ENCODE results near the gene KRT33B. TPM values are rescaled to one million over a fixed set of nuclear protein-coding genes. Genes with fewer than 3 reads are reported as not detected.
"Not testable (repeated sequence)": the region's sequence is repeated elsewhere in the genome, so short reads cannot be mapped to it uniquely, and the experiment has no call there.

The KRT33B gene
- total and polyA plus RNA-seq, 7 donors = not detected

GRCh38 chr17:41396340-41396739, 26.7 kb upstream of the KRT33B start:
- Histone ChIP-seq H3K4me3 (no peak overlapping the region), H3K36me3 (no peaks in the 10 kb centered on the region), H3K27me3 (peaks cover 0 to 4% (median 0%) of the 10 kb centered on the region in 3 donors), H3K9me3 (no peaks in the 10 kb centered on the region), H3K4me1 (no peaks in the 10 kb centered on the region), H3K27ac (no peak overlapping the region)
- DNase-seq = no peak
- 88 to 94% methylated on average over 7 of the region's 7 CpGs for WGBS, 2 donors
- TF ChIP-seq CTCF (IDR thresholded peaks at IDR 0.05) = no peak
- no peak for TF ChIP-seq POLR2AphosphoS5 (IDR thresholded peaks at IDR 0.05)
- no peak for TF ChIP-seq POLR2A (IDR thresholded peaks at IDR 0.05)
- no peak for TF ChIP-seq EP300 (IDR thresholded peaks at IDR 0.05)
- intact Hi-C loops (cut with DNase I) = no loop called here

- 88 to 92% methylated on average over 1 of the region's 1 CpG for WGBS, 2 donors
- no peak overlapping the region for H3K4me3 ChIP-seq
- intact Hi-C loops (cut with DNase I) = no loop called here
These were observed 26.0 kb upstream of the KRT33B start for GRCh38 chr17:41395611-41396010.

DNA sequence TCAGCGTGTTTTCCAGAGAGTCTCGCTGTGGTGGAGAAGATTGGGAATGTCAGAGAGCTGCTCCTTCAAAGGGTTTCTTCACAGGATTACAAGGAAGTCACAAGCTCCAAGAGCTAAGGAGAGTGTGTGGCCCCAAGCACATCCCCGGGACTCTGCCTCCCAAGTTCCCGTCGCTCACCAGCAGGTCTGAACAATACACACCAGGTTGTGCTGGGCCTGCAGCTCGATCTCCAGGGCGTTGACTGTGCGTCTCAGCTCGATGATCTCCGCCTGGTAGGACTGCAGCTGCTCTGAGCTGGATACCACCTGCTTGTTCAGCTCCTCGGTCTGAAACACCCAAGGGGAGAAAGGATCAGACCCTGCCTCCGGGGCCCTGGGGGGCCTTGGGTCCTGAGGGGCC, 25.4 kb upstream of the KRT33B start:
- H3K4me3 ChIP-seq; H3K27me3 ChIP-seq; H3K27ac ChIP-seq; H3K4me1 ChIP-seq; DNase-seq; H3K36me3 ChIP-seq; H3K9me3 ChIP-seq; intact Hi-C loops (cut with DNase I): not testable (repeated sequence)
- WGBS, 2 donors = 87 to 88% methylated on average over 12 of the region's 12 CpGs

More at GRCh38 chr17:41395611-41396010, 26.0 kb upstream of the KRT33B start:
- no peak for DNase-seq
- no peaks in the 10 kb centered on the region for H3K36me3 ChIP-seq
- no peak for TF ChIP-seq POLR2AphosphoS5 (IDR thresholded peaks at IDR 0.05)
- TF ChIP-seq EP300 (IDR thresholded peaks at IDR 0.05) = no peak
- TF ChIP-seq POLR2A (IDR thresholded peaks at IDR 0.05) = no peak
- TF ChIP-seq CTCF (IDR thresholded peaks at IDR 0.05) = no peak
- H3K4me1 ChIP-seq = no peaks in the 10 kb centered on the region
- peaks cover 0 to 4% (median 0%) of the 10 kb centered on the region in 3 donors for H3K27me3 ChIP-seq
- H3K27ac ChIP-seq = no peak overlapping the region
- no peaks in the 10 kb centered on the region for H3K9me3 ChIP-seq

- no peaks in the 10 kb centered on the region for H3K4me1 ChIP-seq
- no peak for DNase-seq
- no peak for TF ChIP-seq CTCF (IDR thresholded peaks at IDR 0.05)
- no peak for TF ChIP-seq EP300 (IDR thresholded peaks at IDR 0.05)
- TF ChIP-seq POLR2AphosphoS5 (IDR thresholded peaks at IDR 0.05) = no peak
- TF ChIP-seq POLR2A (IDR thresholded peaks at IDR 0.05) = no peak
- no peaks in the 10 kb centered on the region for H3K9me3 ChIP-seq
- peaks cover 0 to 4% (median 0%) of the 10 kb centered on the region in 3 donors for H3K27me3 ChIP-seq
- H3K4me3 ChIP-seq = no peak overlapping the region
- 88 to 91% methylated on average over 10 of the region's 10 CpGs for WGBS, 2 donors
- intact Hi-C loops (cut with DNase I) = no loop called here
- no peak overlapping the region for H3K27ac ChIP-seq
- no peaks in the 10 kb centered on the region for H3K36me3 ChIP-seq
These were observed 24.8 kb upstream of the KRT33B start for GRCh38 chr17:41394254-41394996.

GRCh38 chr17:41393826-41394225, 24.2 kb upstream of the KRT33B start:
- no peaks in the 10 kb centered on the region for H3K36me3 ChIP-seq
- no peak for DNase-seq
- intact Hi-C loops (cut with DNase I) = no loop called here
- WGBS, 2 donors = 90 to 91% methylated on average over 10 of the region's 10 CpGs
- no peaks in the 10 kb centered on the region for H3K4me1 ChIP-seq
- no peaks in the 10 kb centered on the region for H3K9me3 ChIP-seq
- no peak overlapping the region for H3K4me3 ChIP-seq
- peaks cover 0 to 4% (median 0%) of the 10 kb centered on the region in 3 donors for H3K27me3 ChIP-seq
- no peak overlapping the region for H3K27ac ChIP-seq
- TF ChIP-seq POLR2A (IDR thresholded peaks at IDR 0.05) = no peak
- no peak for TF ChIP-seq POLR2AphosphoS5 (IDR thresholded peaks at IDR 0.05)
- no peak for TF ChIP-seq EP300 (IDR thresholded peaks at IDR 0.05)
- no peak for TF ChIP-seq CTCF (IDR thresholded peaks at IDR 0.05)

Measured in sigmoid colon (tissue), 7 donors.